Fibroblast of lung (primary cell): ENCODE data around the gene SH2D3C. TPM values are rescaled to one million over a fixed set of nuclear protein-coding genes. Genes with fewer than 3 reads are reported as not detected.

ENCODE experiments used
- DNase-seq, 2 donors: peaks; one replicate each; pipeline versions ENCODE4 v3.0.0 to v3.0.0-alpha.2; 2010; ENCODE audit warnings: low read depth in 2 of 2
- H2AFZ ChIP-seq: 2 replicates; pipeline ENCODE4 v1.5.1; 2012; ENCODE audit warnings: low read length, control low read depth, inconsistent platforms
- H3K27ac ChIP-seq: 2 replicates; pipeline ENCODE4 v1.5.1; 2011; ENCODE audit warnings: low read length, control low read depth; ENCODE audit not compliant: insufficient read depth
- H3K27me3 ChIP-seq: 2 replicates; pipeline ENCODE4 v1.5.1; 2011; ENCODE audit warnings: mild to moderate bottlenecking, low read length; ENCODE audit not compliant: control insufficient read depth, insufficient read depth
- H3K36me3 ChIP-seq: 2 replicates; pipeline ENCODE4 v1.5.1; 2011; ENCODE audit warnings: low read length; ENCODE audit not compliant: control insufficient read depth, insufficient read depth
- H3K4me1 ChIP-seq: 2 replicates; pipeline ENCODE4 v1.5.1; 2011; ENCODE audit warnings: low read length; ENCODE audit not compliant: control insufficient read depth, insufficient read depth; ENCODE audit errors: extremely low read depth
- H3K4me2 ChIP-seq: 2 replicates; pipeline ENCODE4 v1.5.1; 2011; ENCODE audit warnings: low read length, control low read depth; ENCODE audit not compliant: insufficient read depth; ENCODE audit errors: extremely low read depth
- H3K4me3 ChIP-seq, 4 experiments: fragments of 200-600 bp in 1 of 4; sonication (generic) in 1 of 4; replicated peaks in 1 of 4; 2 replicates each; pipeline ENCODE4 v1.5.1; 2011 to 2016; ENCODE audit warnings: low read length in 4 of 4, low read depth in 3 of 4, mild to moderate bottlenecking in 3 of 4, control low read depth in 2 of 4, inconsistent platforms in 1 of 4, mixed read lengths in 1 of 4; ENCODE audit not compliant: insufficient read depth in 1 of 4; ENCODE audit errors: control extremely low read depth in 1 of 4
- H3K79me2 ChIP-seq: 2 replicates; pipeline ENCODE4 v1.5.1; 2012; ENCODE audit warnings: mild to moderate bottlenecking, low read length, inconsistent platforms; ENCODE audit not compliant: control insufficient read depth, insufficient read depth
- H3K9ac ChIP-seq: 2 replicates; pipeline ENCODE4 v1.5.1; 2011; ENCODE audit warnings: mild to moderate bottlenecking, low read length, control low read depth; ENCODE audit not compliant: insufficient read depth
- H3K9me3 ChIP-seq: 2 replicates; pipeline ENCODE4 v1.5.1; 2012; ENCODE audit warnings: low read depth, low read length; ENCODE audit not compliant: control insufficient read depth, insufficient read depth
- H4K20me1 ChIP-seq: 2 replicates; pipeline ENCODE4 v1.5.1; 2011; ENCODE audit warnings: low read length; ENCODE audit not compliant: control insufficient read depth, insufficient read depth; ENCODE audit errors: extremely low read depth
- EZH2 ChIP-seq: IDR thresholded peaks from 2 replicates; pipeline ENCODE4 v1.5.1; 2012; ENCODE audit warnings: low read length, control low read depth, mild to moderate bottlenecking; ENCODE audit errors: missing control alignments
- polyA plus RNA-seq, 2 donors: library from polyadenylated mRNA; depleted of rRNA in 1 of 2; stranded (reverse) in 1 of 2; unstranded in 1 of 2; fragments of >200 nt; gene quantifications; 2 replicates each; pipeline ENCODE4 v1.2.1, GENCODE V29; 2011 to 2012; ENCODE audit warnings: missing spikeins in 1 of 2
- total RNA-seq: library from RNA; depleted of rRNA; stranded (reverse); fragments of >200 nt; gene quantifications from 2 replicates; pipeline ENCODE4 v1.2.1, GENCODE V29; 2014
- TF ChIP-seq, protein P1 (sequence below), 2 donors: IDR thresholded peaks in 1 of 2; conservative IDR thresholded peaks in 1 of 2; 1 replicate in 1 of 2; 2 replicates in 1 of 2; pipeline ENCODE4 v1.5.1; 2011 to 2012; ENCODE audit warnings: low read length in 2 of 2, control low read depth in 1 of 2, inconsistent platforms in 1 of 2, low read depth in 1 of 2, mild to moderate bottlenecking in 1 of 2

The SH2D3C gene
- total and polyA plus RNA-seq, 2 donors (not counting 1 experiment from before 2014, with no cell fraction given): 1.2 TPM; not detected in 1

DNA sequence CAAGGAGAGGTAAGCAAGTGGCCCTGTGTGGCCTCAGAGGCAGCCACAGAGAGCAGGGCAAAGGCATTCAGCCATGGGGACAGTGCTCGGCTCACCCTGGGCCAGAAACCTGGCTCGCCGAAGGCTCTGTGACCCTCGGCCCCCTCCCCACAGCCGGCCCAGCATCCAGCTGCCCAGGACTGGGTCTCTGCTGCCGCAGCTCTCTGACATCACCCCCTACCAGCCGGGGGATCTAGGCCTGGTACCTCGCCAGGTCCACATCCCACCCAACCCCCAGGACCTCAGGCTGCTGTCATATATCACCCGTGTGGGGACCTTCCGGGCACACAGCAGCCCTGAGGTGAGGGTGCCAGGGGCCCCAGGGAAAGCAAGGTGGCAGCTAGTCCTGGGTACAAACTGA lies 65.6 kb downstream of the SH2D3C start:
- H3K27me3 ChIP-seq: no peaks in the 10 kb centered on the region

DNA sequence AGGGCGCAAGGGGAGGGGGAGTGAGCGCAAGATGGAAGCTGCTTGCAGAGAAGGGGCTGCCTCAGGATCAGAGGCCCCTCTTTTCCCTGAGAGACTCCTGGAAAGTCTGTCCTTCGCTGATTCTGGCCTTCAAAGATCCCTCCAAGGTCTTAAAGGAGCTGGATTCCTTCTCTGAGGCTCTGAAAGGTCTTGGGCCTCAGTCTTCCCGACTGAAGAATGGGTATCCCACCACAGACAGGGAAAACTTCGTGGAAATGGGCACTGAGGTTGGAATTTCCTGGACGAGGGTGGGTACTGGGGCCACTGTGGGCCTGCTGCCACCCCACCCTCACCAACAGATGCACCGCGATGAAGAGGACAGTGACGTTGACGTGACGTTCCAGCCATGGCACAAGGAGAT lies 66.1 kb downstream of the SH2D3C start:
- no peak for DNase-seq

More for the DNA sequence above, 65.6 kb downstream of the SH2D3C start:
- Histone ChIP-seq H3K79me2 (no peaks in the 10 kb centered on the region), H2AFZ (no peak overlapping the region), H3K9me3 (no peaks in the 10 kb centered on the region), H3K4me3 (no peak overlapping the region), H4K20me1 (no peaks in the 10 kb centered on the region), H3K36me3 (peaks cover 1% of the 10 kb centered on the region), H3K4me1 (peaks cover 7% of the 10 kb centered on the region), H3K27ac (no peak overlapping the region), H3K9ac (no peak overlapping the region), H3K4me2 (no peak overlapping the region)
- DNase-seq: no peak
- TF ChIP-seq, protein P1, sequence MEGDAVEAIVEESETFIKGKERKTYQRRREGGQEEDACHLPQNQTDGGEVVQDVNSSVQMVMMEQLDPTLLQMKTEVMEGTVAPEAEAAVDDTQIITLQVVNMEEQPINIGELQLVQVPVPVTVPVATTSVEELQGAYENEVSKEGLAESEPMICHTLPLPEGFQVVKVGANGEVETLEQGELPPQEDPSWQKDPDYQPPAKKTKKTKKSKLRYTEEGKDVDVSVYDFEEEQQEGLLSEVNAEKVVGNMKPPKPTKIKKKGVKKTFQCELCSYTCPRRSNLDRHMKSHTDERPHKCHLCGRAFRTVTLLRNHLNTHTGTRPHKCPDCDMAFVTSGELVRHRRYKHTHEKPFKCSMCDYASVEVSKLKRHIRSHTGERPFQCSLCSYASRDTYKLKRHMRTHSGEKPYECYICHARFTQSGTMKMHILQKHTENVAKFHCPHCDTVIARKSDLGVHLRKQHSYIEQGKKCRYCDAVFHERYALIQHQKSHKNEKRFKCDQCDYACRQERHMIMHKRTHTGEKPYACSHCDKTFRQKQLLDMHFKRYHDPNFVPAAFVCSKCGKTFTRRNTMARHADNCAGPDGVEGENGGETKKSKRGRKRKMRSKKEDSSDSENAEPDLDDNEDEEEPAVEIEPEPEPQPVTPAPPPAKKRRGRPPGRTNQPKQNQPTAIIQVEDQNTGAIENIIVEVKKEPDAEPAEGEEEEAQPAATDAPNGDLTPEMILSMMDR (conservative IDR thresholded peaks at IDR 0.05 in 1 of 2, IDR thresholded peaks at IDR 0.05 in 1 of 2; ENCODE audit: low read depth in 1 of 2, low read length in 2 of 2): no peak
- no peak for TF ChIP-seq EZH2

DNA sequence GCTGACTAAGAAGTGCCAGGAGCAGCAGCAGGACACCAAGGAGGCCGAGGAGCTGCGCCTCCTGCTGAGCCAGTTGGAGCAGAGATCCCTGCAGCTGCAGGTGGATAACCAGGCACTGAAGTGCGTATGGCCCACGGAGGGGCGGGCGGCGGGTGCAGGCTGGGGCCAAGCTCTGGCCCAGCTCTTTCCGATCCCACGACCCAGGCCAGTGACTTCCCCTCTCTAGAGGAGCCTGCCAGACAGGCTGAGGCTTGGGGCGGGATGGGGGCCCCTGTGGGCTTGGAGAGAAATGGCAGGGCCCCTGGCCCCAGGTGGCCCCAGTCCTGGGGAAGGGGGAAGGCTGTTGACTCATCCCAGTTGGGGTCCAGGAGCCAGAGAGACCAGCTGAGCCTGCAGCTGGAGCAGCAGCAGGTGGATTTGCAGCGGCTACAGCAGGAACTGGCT lies 66.6 kb downstream of the SH2D3C start:
- Histone ChIP-seq H3K36me3 (peaks cover 1% of the 10 kb centered on the region), H3K27ac (no peak overlapping the region), H3K4me3 (no peak overlapping the region), H3K79me2 (no peaks in the 10 kb centered on the region), H3K4me1 (peaks cover 7% of the 10 kb centered on the region), H3K27me3 (no peaks in the 10 kb centered on the region), H2AFZ (no peak overlapping the region), H3K4me2 (no peak overlapping the region), H3K9ac (no peak overlapping the region), H4K20me1 (no peaks in the 10 kb centered on the region), H3K9me3 (no peaks in the 10 kb centered on the region)
- no peak for DNase-seq
- TF ChIP-seq EZH2: no peak
- TF ChIP-seq, protein P1 (conservative IDR thresholded peaks at IDR 0.05 in 1 of 2, IDR thresholded peaks at IDR 0.05 in 1 of 2; ENCODE audit: low read depth in 1 of 2, low read length in 2 of 2): no peak

More for the DNA sequence above, 66.1 kb downstream of the SH2D3C start:
- no peaks in the 10 kb centered on the region for H3K79me2 ChIP-seq
- H3K27ac ChIP-seq: no peak overlapping the region
- H2AFZ ChIP-seq: no peak overlapping the region
- H3K9ac ChIP-seq: no peak overlapping the region
- H3K4me2 ChIP-seq: no peak overlapping the region
- peaks cover 1% of the 10 kb centered on the region for H3K36me3 ChIP-seq
- TF ChIP-seq EZH2: no peak
- TF ChIP-seq, protein P1 (conservative IDR thresholded peaks at IDR 0.05 in 1 of 2, IDR thresholded peaks at IDR 0.05 in 1 of 2; ENCODE audit: low read depth in 1 of 2, low read length in 2 of 2): no peak
- H3K4me1 ChIP-seq: peaks cover 7% of the 10 kb centered on the region
- H4K20me1 ChIP-seq: no peaks in the 10 kb centered on the region
- H3K9me3 ChIP-seq: no peaks in the 10 kb centered on the region
- H3K27me3 ChIP-seq: no peaks in the 10 kb centered on the region
- H3K4me3 ChIP-seq: no peak overlapping the region
